CD1c-positive myeloid dendritic cell (primary cell): ENCODE measurements around the gene CDKL1.
A peak's percentile ranks its signal among the peaks of the same experiment; 100 is the strongest.
"Not testable (repeated sequence)": the region's sequence is repeated elsewhere in the genome, so short reads cannot be mapped to it uniquely, and the experiment has no call there.

Experiments used
- DNase-seq: peaks from one replicate; pipeline ENCODE4 v3.0.0-alpha.2; 2016; ENCODE audit errors: extremely low spot score

The CDKL1 gene

DNA sequence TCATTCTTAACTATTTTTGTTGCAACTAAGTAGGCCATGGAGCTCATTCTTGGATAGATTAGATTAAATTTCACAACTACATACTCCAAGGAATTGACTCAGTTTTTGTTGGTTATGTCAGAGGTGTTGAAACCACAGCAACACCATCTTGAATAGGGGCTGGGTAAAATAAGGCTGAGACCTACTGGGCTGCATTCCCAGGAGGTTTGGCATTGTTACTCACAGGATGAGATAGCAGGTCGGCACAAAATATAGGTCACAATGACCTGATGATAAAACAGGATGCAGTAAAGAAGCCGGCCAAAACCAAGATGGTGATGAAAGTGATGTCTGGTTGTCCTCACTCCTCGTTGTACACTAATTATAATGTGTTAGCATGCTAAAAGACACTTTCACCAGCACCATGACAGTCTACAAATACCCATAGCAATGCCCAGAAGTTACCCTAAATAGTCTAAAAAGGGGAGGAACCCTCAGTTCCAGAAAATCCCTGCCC, 63.6 kb downstream of the CDKL1 start:
- no peak for DNase-seq

DNA sequence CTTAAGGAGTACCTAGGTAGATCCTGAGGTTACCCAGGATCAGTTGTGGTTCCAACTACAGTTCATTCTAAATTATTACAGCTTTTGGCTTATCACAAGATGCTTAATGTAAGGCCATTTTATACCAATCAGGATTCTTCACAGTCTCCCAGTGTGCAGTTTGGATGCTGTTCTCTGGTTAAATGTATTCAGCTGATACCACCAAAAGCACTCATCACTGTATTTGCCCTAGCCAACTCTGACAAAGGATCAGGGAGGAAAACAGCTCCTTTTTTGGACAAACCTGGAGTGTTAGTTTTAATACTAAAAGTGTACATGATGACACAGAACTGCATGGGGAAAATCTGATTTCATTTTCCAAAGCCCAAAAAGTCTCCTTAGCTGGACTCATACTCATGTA, 65.1 kb downstream of the CDKL1 start:
- no peak for DNase-seq

- DNase-seq, result peak; percentile 85
These were observed 75.5 kb downstream of the CDKL1 start for GRCh38 chr14:50321009-50321660.

DNA sequence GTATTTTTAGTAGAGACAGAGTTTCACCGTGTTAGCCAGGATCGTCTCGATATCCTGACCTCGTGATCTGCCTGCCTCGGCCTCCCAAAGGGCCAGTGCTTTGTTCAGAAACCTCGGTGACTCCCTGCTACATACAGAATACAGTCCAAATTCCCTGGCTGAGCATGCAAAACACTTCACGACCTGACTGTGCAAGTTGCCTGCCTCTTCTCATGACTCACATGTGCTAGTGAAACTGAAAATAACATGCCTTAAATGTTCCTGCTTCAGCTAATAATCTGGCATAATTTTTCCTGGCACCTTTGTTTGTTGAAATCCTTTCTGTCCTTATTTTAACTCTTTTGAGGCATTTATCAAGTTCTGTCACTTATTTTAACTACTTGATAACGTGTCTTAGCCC, 76.4 kb downstream of the CDKL1 start:
- no peak for DNase-seq

- no peak for DNase-seq
These were observed 77.0 kb downstream of the CDKL1 start for GRCh38 chr14:50319721-50320120.

GRCh38 chr14:50319293-50319692, 77.4 kb downstream of the CDKL1 start:
- DNase-seq, result no peak

GRCh38 chr14:50318031-50318626, 78.6 kb downstream of the CDKL1 start:
- peak; percentile 32 for DNase-seq

DNA sequence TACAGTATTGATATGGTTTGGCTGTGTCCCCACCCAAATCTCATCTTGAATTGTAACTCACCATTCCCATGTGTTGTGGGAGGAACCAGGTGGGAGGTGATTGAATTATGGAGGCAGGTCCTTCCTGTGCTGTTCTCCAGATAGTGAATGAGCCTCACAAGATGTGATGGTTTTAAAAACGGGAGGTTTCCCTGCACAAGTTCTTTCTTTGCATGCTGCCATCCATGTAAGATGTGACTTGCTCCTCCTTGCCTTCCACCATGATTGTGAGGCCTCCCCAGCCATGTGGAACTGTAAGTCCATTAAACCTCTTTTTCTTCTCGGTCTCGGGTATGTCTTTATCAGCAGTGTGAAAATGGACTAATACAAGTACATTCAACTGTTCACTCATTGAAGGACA, 82.6 kb downstream of the CDKL1 start:
- not testable (repeated sequence) for DNase-seq

DNA sequence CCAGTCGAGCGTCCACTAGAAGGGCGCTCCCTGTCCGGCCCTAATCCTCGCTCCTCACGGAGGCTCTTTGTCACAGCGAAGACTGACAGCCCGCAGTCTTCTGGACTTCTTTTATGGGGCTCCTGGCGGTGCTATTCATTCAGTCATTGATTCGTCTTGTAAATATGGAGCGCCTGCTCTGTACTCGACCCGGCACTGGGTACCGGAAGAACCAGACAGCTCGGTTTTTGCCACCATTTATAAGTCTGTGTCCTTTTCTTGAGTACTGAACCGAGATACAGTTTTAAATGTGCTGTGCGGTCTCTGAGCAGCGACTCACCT, 84.0 kb downstream of the CDKL1 start:
- DNase-seq, result no peak

GRCh38 chr14:50311972-50312733, 84.5 kb downstream of the CDKL1 start, which contains the start of the genes DMAC2L and L2HGDH:
DMAC2L (plus strand) TSS chr14:50312324; CDS start chr14:50321488, 9,164 bp downstream.
L2HGDH (minus strand) TSS chr14:50312229; CDS start chr14:50312150, 79 bp downstream.
- DNase-seq, result peak; percentile 98

GRCh38 chr14:50311337-50311971, 85.2 kb downstream of the CDKL1 start:
- no peak for DNase-seq

DNA sequence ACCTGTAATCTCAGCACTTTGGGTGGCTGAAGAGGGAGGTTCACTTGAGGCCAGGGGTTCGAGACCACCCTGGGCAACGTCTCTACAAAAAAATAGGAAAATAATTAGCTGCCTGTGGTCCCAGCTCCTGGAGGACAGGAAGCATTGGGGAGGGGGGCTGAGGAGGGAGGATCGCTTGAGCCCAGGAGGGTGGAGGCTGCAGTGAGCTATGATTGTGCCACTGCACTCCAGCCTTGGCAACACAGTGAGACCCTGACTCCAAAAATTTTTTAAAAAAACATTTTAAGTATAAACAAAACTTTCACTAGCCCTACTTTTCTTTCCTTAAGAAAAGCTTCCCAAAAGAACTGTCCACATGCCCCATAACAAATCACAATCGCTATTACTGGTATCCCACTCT, 86.2 kb downstream of the CDKL1 start:
- no peak for DNase-seq

DNA sequence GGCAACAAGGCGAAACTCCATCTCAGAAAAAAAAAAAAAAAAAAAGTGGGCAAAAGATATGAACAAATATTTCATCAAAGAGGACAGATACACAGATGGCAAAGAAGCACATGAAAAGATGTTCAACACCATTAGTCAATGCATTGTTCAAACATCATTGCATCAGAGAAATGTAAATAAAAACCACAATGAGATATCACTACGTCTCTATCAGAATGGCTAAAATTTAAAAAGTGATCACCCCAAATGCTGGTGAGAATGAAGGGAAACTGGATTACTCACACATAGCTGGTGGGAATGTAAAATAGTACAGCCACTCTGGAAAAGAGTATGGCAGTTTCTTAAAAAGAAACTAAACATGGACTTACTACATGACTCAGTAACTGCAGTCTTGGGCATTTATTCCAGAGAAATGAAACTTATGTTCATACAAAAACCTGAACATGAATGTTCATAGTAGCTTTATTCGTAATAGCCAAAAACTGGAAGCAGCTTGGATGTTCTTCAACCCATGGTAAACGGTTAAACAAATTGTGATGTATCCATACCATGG, 88.2 kb downstream of the CDKL1 start:
- DNase-seq, result no peak

GRCh38 chr14:50303744-50304471, 92.8 kb downstream of the CDKL1 start:
- peak; percentile 41 for DNase-seq

DNA sequence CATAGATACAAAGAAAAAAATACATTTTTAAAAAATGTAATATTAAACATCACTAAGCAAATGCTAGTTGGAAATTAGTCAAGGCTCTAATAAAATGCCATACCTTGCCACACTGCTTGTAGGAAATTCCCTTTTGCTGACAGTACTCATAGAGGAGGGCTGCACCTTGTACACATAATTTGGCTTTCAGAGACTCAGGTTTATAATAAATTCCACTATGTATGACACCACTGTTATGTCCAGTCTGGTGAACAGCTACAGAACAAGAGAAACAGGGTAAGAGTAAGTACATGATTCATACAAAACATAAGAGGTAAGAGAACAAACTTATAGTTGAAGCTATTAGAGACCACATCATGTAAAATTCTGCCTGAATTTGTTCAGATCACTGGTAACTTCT, 94.8 kb downstream of the CDKL1 start:
- no peak for DNase-seq

GRCh38 chr14:50299585-50299984, 97.1 kb downstream of the CDKL1 start:
- no peak for DNase-seq

GRCh38 chr14:50290306-50290705, 106.4 kb downstream of the CDKL1 start:
- no peak for DNase-seq

- DNase-seq, result no peak
These were observed 108.5 kb downstream of the CDKL1 start for GRCh38 chr14:50288146-50288545.

DNA sequence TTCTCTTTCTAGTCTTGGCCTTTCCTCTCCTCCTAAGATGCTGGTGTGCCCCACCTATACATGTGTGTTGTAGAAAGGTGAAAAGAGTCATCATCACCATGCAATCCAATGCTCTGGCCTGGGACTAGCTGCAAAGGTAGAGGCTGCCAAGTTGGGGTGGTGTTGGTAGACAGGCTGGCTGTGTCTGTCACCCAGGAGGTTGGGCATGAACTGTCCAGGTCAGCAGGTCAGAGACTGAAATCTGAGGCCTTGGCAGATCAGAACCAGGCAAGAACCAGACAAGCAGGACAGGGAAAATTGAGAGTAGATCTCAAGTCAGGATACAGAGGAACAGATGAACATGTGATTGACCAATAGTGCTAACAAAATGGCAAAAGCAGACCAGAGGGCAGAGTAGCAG, 110.8 kb downstream of the CDKL1 start:
- DNase-seq, result no peak
